ENCODE data around the gene RYR2. TPM values are rescaled to one million over a fixed set of nuclear protein-coding genes. Genes with fewer than 3 reads are reported as not detected.

Gene RYR2
- polyA plus RNA-seq, 1 of the 3 experiments (the other 2 are of a cell fraction): under 0.01 TPM

- Histone ChIP-seq H2AFZ (ENCODE audit: low read depth) (no peak overlapping the region), H3K9me3 (no peaks in the 10 kb centered on the region), H3K27ac (ENCODE audit: low read depth in 2 of 2, low read length in 1 of 2) (no peak overlapping the region), H3K4me1 (ENCODE audit: control insufficient read depth in 1 of 2, insufficient read depth in 2 of 2, low read depth in 1 of 2, low read length in 1 of 2) (peaks cover 0 to 2% of the 10 kb centered on the region in 2 experiments; a peak in 1 of 4 replicates), H3K27me3 (ENCODE audit: insufficient read depth) (no peaks in the 10 kb centered on the region), H4K20me1 (ENCODE audit: insufficient read depth) (no peaks in the 10 kb centered on the region), H3K9ac (no peak overlapping the region), H3K4me2 (no peak overlapping the region), H3F3A (replicated peaks; ENCODE audit: insufficient read depth) (no peaks in the 10 kb centered on the region), H3K9me2 (no peaks in the 10 kb centered on the region), H3K79me2 (ENCODE audit: insufficient read depth) (no peaks in the 10 kb centered on the region), H3K36me3 (replicated peaks in 1 of 2; ENCODE audit: control insufficient read depth in 1 of 2, insufficient read depth in 2 of 2, low read length in 1 of 2) (no peaks in the 10 kb centered on the region), H3K4me3 (ENCODE audit: low read depth in 2 of 2, low read length in 1 of 2) (no peak overlapping the region)
- no peak for TF ChIP-seq CTCF (IDR thresholded peaks at IDR 0.05)
- no peak for TF ChIP-seq JUND (IDR thresholded peaks at IDR 0.05)
- no peak for TF ChIP-seq CHD2 (IDR thresholded peaks at IDR 0.05; ENCODE audit: low read length, partially characterized antibody)
- no peak for TF ChIP-seq EZH2phosphoT487 (IDR thresholded peaks at IDR 0.05; ENCODE audit: borderline replicate concordance, low read depth)
- TF ChIP-seq POLR2AphosphoS5 (IDR thresholded peaks at IDR 0.05; ENCODE audit: low read depth, low read length): no peak
- TF ChIP-seq FOSL2 (IDR thresholded peaks at IDR 0.05; ENCODE audit: borderline replicate concordance, low read depth): no peak
- no peak for TF ChIP-seq SMC3 (IDR thresholded peaks at IDR 0.05; ENCODE audit: low read depth, low read length)
- no peak for TF ChIP-seq RAD21 (IDR thresholded peaks at IDR 0.05; ENCODE audit: low read length)
- no peak for TF ChIP-seq FOXM1 (IDR thresholded peaks at IDR 0.05; ENCODE audit: low read depth)
- TF ChIP-seq YY1 (IDR thresholded peaks at IDR 0.05; ENCODE audit: low read depth): no peak
- no peak for TF ChIP-seq USF2 (IDR thresholded peaks at IDR 0.05; ENCODE audit: borderline replicate concordance, low read depth, low read length)
- TF ChIP-seq TEAD4 (IDR thresholded peaks at IDR 0.05; ENCODE audit: borderline replicate concordance, insufficient read depth): no peak
- no peak for TF ChIP-seq TCF12 (IDR thresholded peaks at IDR 0.05)
- TF ChIP-seq MXI1 (IDR thresholded peaks at IDR 0.05; ENCODE audit: low read depth, low read length): no peak
- no peak for TF ChIP-seq NFIC (IDR thresholded peaks at IDR 0.05; ENCODE audit: borderline replicate concordance)
- TF ChIP-seq PBX3 (IDR thresholded peaks at IDR 0.05): no peak
- TF ChIP-seq IRF3 (IDR thresholded peaks at IDR 0.05; ENCODE audit: low read depth, low read length): no peak
- no peak for TF ChIP-seq EP300 (IDR thresholded peaks at IDR 0.05; ENCODE audit: borderline replicate concordance in 1 of 2, low read depth in 1 of 2, low read length in 1 of 2)
- no peak for TF ChIP-seq ZBTB33 (IDR thresholded peaks at IDR 0.05; ENCODE audit: borderline replicate concordance, low read depth)
- TF ChIP-seq GABPA (IDR thresholded peaks at IDR 0.05; ENCODE audit: low read depth): no peak
- POLR2A ChIA-PET: no interaction called here
- 71% methylated on average over 7 of the region's 7 CpGs for WGBS (ENCODE audit: low lambda C conversion rate)
- no peak for DNase-seq
- CTCF ChIA-PET: no interaction called here
Measured at GRCh38 chr1:237857455-237857854, 815.5 kb downstream of the RYR2 start.

Data from SK-N-SH (cell line).